Hematopoietic multipotent progenitor cell (in vitro differentiated cells): ENCODE data around the gene PDE4C. TPM values are rescaled to one million over a fixed set of nuclear protein-coding genes. Genes with fewer than 3 reads are reported as not detected.
A peak's percentile ranks its signal among the peaks of the same experiment; 100 is the strongest.
"Not testable (repeated sequence)": the region's sequence is repeated elsewhere in the genome, so short reads cannot be mapped to it uniquely, and the experiment has no call there.

Experiments used
- DNase-seq, 3 donors: peaks; one replicate each; pipeline ENCODE4 v3.0.0-alpha.2; 2011 to 2015; ENCODE audit warnings: low read depth in 2 of 3, low spot score in 2 of 3
- total RNA-seq: library from RNA; depleted of rRNA; stranded (reverse); fragments of >200 nt; gene quantifications from one replicate; pipeline ENCODE4 v1.2.3, GENCODE V29; 2012

Gene PDE4C
- total RNA-seq, 1 donor = under 0.01 TPM

DNA sequence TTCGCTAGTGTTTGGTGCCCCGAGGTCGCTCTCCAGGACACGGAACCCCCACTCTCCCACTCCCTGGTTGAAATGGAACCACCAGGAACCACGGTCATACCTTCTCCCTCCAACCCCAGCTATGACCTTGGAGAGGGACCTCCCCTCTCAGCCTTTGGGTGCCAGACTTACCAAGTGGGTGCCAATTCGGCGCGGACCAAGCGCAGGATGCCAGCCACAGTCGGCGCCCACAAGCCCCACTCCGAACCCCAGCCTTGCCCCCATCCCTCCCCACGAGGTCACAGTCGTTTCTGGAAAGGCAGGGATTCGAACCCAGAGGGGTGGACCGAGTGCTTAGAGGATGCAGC, 910 bp downstream of the PDE4C start:
- no peak for DNase-seq

DNA sequence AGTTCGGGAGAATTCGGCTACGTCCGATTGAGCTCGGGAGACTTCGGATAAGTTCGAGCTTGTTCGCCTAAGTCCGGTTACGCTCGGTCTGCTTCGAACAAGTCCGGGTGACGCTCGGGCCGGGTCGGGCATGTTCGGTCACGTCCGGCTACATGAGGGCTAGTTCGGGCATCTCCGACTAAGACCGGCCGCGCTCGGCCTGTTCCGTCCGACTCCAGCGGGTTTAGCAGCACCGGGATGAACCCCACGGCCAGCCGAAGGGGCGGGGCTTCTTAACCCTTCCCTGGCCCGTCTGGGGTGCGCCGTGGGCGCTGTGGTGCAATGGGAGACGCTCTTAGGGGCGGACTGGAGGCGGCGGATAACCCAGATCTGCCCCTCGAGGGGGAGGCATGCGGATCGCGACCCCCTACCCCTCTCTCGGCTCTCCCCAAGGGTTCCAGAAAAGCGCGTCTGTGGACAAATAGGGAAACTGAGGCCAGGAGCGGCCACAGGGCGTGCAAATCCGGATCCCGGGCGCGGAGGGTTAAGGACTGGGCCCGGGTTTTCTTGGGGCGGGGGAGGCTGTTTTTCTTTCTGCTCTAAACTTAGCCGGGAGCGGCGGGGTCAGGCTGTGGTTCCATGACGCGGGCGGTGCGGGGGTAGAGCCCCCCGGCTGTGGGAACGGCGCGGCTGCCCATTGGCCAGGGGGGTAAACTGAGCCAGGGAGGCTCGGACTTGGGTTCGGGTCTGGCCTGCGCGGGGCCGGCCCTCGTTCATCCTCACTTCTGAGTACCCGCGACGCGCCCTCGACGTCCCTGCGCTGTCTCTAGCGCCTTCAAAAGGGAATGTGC, 1.5 kb downstream of the PDE4C start:
- DNase-seq = peak; percentile 65 to 93 (median 91)

DNA sequence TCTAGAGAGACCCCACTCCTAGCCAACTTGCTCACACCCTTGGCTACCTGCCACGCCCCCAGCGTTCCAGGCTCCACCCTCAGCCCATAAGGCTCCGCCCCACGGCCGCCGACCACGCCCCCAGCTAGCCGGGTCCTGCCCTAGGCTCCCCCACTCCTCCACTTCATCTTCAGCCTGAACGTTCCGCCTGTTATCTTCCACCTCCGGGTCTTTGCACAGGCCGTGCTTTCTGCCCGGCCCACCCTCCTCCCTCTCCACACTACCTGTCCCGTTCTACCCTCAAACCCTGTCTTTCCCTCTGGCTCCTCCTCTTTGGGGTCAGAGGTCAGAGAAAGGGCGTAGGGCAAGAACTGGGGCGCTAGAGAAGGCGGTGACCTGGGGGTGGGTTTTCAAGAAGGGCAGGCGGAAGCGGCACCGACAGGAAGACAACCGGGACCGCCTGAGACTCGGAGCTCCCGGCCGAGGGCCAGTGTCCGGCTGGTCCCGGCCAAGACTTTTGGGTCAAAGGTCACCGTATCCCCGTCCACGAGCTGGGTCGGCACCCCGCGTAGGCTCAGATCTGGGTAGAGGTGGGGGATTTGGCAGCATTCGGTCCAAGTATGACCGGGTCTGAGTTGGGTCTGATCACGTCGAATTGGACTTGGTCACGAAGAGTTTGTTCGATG, 2.2 kb downstream of the PDE4C start:
- peak in 1 of 3 donors; percentile 31 for DNase-seq

DNA sequence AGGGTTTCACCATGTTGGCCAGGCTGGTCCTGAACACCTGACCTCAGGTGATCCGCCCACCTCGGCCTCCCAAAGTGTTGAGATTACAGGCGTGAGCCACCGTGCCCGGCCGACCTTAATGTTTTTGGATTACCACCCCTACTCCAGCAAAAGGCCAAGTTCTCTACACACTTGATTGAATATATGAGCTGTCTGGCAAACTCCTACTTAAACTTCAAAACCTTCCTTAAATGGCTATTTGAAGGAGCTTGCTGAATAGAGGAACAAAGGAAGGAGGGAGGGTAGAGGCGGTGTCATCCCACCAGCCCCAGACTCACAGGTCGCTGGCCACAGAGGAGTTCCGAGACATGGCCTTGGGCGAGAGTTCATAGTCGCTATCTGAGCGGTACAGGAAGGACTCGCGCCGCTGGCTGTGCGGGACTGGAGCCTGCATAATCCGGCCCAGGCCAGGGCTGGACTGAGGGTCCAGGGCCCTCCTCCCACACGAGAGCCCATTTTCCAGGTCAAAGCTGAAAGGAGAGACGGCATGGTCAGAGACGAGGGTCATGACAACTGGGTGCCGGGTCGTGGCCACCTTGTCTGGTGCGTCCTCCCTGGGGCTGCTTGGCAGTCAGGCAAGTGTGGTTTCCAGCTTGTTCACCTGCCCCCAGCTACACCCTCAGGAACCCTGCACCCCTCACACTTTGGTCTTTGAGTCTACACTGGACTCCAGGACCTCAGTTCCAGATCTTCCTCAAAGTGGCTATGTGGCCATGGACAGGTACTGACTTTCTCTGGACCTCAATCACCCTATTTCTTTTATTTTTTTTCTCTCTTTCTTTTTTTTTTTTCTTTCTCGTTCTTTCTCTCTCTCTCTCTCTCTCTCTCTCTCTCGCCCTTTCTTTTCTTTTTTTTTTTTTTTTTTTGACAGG, 4.2 kb downstream of the PDE4C start:
- DNase-seq = no peak

DNA sequence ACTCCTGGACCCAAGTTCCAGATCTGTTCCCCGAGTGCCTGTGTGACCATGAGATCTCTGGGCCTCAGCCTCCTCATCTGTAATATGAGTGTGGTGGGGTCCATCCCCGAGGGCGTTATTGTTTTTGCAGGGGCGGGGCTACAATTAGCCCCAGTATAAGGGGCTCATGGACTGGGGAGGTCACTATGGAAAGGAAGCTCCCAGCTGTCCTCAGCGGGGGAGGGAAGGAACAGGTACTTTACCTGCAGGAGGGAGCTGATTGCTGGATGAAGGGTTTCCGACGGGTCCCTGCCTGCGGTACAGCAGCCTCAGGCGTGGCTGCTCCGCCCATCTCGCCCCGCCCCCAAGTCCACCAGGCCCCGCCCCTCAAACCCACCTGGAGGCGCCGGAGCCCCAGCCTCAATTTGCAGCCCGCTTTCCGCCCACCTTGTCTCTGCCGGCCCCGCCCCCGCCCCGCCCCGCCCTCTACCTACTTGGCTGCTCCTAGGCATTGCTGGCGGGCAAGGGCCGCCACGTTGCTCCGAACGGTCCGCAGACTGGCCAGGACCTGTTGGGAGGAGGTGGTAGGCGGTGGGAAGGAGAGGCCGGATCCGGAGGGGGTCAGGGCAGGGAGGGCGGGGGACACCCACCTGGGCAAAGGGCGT, 5.5 kb downstream of the PDE4C start:
- DNase-seq = no peak

DNA sequence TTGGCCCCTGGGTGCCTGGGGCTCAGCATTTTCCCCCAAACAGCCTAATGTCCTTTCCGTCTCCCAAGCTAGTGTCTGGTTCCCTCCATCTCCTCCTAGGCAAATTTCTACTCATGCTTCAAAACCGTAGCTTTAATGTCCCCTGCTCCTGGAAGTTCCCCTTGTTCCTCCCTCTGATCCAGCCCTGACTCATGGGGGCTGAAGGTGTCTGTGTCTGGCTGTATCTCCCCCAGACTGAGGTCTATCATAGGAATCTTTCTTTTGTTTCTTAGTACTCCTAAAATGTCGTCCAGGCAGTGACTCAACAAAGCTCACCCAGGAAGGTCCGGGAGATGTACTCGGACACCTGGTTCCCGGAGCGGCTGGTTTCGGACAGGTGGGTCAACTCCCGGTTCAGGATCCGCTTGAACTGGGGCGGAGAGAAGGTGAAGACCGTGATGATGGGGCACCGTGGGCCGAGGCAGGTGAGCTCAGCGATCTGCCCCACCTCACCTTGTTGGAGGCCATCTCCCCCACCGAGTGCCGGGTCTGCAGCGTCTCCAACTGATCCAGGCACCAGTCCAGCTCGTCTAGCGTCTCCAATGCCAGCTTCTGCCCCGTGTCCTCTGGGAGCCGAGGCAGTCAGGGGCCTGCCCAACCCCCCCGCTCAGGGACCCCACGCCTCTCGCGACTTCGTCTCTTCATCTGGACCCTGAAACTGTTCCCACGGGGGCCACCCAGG, 6.2 kb downstream of the PDE4C start:
- no peak for DNase-seq

DNA sequence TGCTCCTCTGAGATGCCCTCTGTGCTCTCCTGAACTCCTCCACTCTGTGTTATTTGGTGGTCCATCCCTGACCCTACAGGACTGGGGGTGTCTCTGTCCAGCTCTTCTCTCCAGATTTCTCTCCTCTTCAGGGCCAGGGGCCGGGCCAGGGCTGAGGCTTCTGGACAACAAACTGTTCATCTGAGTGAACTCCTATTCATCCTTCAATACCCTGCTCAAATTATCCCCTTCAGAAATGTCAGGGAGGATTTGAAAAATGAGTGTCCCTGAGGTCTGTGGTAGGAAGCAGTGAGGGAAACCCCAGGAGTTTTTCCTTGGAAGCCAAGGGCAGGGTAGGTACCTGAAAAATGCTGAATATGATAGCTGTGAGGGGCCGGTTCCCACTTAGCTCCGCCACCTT, 7.6 kb downstream of the PDE4C start:
- no peak for DNase-seq

DNA sequence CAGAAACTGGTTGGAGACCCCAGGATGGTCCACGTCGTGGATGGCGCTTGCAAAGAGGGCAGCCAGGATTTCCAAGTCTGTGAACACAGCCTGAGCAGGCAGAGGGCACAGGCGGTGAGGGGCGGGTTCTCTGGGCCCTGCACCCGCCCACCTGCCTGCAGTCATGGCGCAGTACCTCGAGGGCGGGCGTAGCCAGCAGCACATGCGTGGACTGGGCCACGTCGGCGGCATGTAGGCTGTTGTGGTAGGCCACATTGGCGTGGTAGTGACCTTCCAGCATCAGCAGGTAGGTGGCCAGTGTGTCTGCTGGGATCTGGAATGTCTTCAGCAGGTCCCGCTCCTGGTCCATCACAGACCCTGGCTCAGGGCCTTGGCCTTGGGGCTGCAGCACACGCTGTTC, 8.1 kb downstream of the PDE4C start:
- no peak for DNase-seq

DNA sequence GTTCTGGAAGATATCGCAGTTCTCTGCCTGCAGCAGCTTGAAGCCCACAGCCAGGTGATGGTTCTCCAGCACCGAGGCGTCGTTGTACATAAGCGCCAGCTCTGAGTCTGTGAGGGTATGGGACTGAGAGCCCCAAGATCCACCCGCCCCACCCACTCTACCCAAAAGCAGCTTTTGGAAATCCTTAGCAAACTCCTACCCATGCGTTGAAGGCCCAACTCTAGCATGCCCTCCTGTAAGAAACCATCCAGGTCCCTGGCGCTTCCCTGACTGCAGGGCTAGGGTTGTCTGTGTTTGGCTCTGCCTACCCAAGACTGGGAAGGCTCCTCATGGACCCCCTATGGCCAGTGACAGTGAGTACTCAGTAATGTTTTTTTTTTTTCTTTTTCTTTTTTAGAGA, 9.4 kb downstream of the PDE4C start:
- DNase-seq = no peak

DNA sequence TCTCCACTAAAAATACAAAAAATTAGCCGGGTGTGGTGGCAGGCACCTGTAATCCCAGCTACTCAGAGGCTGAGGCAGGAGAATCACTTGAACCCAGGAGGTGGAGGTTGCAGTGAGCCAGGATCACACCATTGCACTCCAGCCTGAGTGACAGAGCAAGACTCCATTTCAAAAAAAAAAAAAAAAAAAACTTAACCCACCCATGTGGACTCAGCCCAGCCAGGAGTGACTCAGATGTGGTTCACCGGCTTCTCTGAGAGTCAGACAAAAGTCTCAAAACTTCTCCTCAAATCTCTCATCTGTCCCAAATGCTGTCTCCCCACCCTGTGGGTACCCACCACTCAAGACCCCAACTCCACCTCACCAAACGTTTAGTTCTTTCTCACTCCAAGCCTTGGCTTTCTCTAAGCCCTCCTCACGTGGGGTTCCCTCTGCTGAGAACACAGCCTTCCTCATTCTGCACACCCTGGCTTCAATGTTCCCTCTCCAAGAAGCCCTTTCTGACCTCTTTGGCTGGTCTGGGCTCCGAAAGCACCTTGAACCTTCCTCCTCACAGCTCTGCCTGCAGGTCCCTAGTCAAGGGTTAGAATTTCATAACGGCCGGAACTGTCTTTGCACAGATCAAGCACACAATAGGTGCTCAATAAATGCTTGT, 11.3 kb downstream of the PDE4C start:
- DNase-seq = peak in 1 of 3 donors; percentile 35

DNA sequence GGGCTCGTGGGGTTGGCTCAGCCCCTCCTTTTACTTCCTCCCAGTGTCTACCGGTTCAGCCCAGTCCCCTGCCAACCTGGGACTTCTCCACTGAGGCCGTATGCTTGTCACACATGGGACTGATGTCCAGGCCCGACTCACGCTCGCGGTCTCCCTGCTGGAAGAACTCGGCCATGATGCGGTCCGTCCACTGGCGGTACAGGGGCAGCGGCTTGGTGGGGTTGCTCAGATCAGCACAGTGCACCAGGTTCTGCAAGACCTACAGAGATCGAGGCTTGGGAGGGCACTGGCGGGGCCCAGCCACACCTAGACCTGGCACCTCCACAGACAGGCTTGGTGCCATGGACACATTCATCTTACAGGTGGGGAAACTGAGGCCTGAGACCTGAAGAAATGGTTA, 14.6 kb downstream of the PDE4C start:
- DNase-seq = no peak

DNA sequence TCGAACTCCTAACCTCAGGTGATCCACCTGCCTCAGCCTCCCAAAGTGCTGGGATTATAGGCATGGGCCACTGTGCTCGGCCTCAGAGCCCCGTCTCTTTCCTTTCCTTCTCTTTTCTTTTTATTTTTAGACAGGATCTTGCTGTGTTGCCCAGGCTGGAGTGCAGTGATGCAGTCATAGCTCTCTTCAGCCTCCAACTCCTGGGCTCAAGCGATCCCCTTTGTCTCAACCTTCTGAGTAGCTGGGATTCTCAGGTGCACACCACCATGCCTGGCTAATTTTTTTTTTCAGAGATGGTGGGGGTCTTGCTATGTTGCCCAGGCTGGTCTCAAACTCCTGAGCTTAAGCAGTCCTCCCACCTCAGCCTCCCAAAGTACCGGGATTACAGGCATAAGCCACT, 16.3 kb downstream of the PDE4C start:
- DNase-seq = not testable (repeated sequence)

DNA sequence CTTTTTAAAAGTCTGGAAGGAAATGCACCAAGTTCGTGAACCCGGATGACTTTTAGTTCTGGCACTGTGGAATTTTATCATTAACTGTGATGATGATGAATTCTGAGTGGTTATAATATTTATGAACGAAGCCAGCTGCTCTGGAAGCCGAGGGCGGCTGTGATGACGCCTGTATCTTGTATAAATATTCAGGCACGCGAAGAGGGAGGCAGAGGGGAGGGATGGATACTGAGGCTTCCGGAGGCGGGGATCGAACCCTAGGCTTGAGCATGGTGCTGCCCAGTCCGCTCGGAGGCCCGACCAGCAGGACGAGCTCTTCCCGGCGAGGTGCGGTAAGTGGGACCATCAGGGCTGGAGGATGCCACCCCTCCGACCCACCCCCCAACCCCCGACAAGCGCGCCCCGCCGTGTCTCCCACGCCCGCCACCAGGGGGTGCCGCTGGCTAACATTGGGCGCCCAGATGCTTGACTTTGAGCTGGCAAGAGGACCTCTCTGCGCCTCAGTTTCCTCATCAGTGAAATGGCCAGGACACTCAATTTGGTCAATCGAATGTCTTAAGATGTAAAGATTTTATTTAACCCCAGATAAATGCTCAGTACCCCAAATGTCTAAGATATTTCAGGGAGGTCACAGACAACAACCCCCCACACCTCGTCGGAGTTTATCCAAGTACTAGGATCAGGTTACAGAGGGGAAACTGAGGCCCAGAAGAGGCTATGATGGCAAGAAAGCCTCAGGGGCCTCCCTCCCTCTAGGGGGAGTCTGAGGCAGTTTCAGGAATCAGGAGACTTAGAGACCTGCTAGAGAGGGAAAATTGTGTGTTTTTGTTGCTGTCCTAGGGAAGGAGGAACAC, 17.9 kb downstream of the PDE4C start:
- DNase-seq = peak in 1 of 3 donors; percentile 65

DNA sequence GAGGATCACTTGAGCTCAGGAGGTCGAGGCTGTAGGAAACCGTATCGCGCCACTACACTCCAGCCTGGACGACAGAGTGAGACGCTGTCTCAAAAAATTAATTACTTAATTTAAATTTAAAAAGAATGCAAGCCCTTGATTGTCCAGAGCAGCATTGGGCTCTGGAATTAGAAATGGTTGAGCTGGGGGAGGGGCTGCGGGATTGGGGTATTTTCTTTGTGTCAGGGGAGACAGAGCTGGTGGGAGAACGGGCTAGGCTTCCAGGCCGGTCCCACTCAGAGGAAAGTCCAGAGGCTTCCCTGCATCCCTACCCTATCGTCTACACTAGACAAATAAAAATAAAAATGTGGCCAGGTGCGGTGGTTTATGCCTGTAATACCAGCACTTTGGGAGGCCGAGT, 20.2 kb downstream of the PDE4C start:
- DNase-seq = no peak

DNA sequence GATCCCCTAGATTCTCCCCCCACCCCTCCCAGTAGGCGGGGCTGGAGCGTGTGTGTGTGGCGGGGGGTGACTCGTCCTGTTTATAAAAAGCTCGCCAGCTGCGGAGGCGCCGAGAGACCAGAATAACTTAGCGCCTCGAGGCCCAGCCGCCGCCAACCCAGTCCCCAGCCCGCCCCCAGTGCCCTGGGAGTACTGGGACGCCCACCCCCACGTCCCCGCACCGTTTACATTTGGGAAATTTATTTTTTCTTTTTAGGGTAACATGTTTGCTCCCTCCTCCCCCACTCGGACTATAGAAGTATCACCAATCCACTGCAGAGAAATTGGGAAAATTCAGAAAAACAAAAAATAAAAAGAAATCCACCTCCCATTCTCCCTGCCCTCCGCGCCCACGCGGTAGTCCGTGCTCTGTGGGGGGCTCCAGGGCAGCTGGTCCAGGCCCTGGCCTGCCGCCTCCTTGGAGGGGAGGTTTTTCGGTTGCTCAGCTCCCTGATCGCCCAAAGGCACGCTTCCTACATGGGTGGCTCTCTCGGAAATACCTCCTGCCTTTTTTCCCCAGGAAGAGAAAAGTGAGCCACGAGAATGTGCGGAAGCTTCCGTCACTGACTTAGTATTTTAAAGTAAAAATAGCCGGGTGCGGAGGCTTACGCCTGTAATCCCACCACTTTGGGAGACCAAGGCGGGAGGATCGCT, 20.9 kb downstream of the PDE4C start:
- DNase-seq = peak in 2 of 3 donors; percentile 69 to 80

DNA sequence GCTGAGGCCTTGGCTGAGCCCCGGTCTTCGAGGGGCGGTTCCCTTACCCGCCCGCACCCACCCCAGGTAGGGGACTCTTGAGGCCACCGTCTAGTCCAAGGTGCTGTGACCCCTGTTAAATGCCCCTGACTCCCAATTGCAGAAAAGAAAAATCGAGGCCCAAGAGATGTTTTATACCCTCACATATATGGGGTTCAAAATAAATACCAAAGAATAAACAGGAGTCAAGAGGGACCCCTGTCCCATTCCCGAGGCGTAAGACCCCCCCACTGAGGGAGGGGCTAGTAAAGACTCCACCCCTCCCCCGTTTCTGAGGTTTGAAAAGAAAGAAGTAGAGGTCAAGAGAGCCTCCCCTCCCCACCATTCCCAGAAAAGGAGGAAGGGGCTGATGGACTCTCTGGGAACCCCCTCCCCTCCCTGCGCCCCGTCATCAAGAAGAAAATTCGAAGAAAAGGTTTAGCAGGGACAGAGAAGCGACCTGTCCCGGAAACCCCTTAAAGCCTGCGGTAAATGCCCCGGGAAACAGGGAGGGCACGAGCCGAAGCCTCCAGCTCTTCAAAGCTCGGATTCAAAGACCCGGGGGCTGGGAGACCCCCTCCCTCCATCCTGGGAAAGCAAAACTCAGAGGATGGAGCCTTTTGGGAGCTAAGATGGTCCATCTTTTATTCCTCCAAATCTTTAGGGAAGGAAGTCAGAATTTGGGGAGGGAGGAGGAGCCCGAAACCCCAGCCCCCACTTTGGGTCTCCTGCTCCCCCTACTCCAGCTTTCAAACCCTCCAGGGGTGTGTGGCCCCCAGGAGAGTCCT, 21.6 kb downstream of the PDE4C start:
- DNase-seq = no peak

DNA sequence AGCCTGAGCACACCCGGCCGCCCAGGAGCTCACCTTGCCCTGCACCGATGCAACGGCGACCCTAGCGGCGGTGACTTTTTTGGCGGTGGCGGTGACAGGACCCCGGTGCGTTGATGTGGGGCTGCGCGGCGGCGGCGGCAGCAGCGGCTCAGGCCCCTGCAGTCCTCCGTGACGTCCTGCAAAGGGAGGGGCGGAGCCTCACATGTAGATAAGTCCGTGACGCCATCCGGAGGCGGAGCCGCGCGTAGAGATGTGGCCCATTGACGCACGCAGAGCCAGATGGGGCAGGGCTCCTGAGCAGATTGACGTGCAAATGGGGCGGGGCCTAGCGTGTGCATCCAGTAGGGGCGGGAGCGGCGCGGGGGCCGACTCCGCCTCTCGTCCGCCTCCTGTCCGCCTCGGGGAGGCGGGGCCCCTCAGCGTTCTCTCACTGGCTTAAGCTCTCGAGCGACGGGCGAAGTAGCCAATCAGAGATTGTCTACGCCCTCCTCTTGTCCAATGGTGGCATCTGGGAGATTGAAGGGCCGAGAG, 22.3 kb downstream of the PDE4C start, which contains the start of gene RAB3A:
Gene RAB3A, minus strand, starts transcription at position 180 of the 531 bp plus-strand sequence. CDS start 1,302 bp downstream, outside the sequence.
- peak; percentile 98 to 100 (median 100) for DNase-seq
